K562 (cell line): ENCODE measurements around the gene SUMO3. TPM values are rescaled to one million over a fixed set of nuclear protein-coding genes. Genes with fewer than 3 reads are reported as not detected.

Experiments
- ATAC-seq: fragments of 200-7000 bp; cut with Tn5 transposase; 3 replicates; pipeline ENCODE4 v1.9.1; 2020; ENCODE audit warnings: moderate library complexity
- BruUV-seq: library from RNA; stranded (reverse); fragments of 400-500 nt; replicated peaks from 2 replicates; lab custom pipeline; 2021; lab: Mats Ljungman, UMichigan
- CTCF ChIA-PET: fragments of 300-600 bp; formaldehyde crosslinking; extraction: SDS; loops from one replicate; lab custom pipeline; 2021; ENCODE audit warnings: low intra/inter-chr PET ratio; lab: Yijun Ruan, JAX
- POLR2A ChIA-PET: fragments of 300-600, 350-650 bp; sonication (Branson Sonifier 250); formaldehyde crosslinking; extraction: SDS; loops from one replicate; lab custom pipeline; 2021; ENCODE audit warnings: antibody characterized with exemption, inconsistent platforms; lab: Yijun Ruan, JAX
- DNase-seq, 4 experiments: peaks; one replicate each; pipeline versions ENCODE4 v3.0.0 to v3.0.0-alpha.2; 2011 to 2018; ENCODE audit warnings: low spot score in 3 of 4, mixed read lengths in 3 of 4; ENCODE audit errors: extremely low read depth in 1 of 4
- FAIRE-seq: peaks from 2 replicates; lab custom pipeline; 2011; peaks lifted over from hg19 to GRCh38; lab: Jason Lieb, UNC
- H2AFZ ChIP-seq: 2 replicates; pipeline ENCODE4 v1.6.0; 2011; ENCODE audit warnings: low read depth, low read length, control low read depth, inconsistent platforms
- H3K27ac ChIP-seq: fragments of 200-600 bp; 3 replicates; pipeline ENCODE4 v1.8.0; 2011; ENCODE audit warnings: low read depth, mild to moderate bottlenecking, control low read depth, inconsistent platforms, low read length, moderate library complexity, mixed read lengths; ENCODE audit errors: extremely low read depth
- H3K27me3 ChIP-seq, 2 experiments: fragments of 300-600 bp in 1 of 2; 2 replicates in 1 of 2; 3 replicates in 1 of 2; pipeline versions ENCODE4 v1.6.0 to v1.8.0; 2011; ENCODE audit warnings: inconsistent platforms in 2 of 2, low read length in 2 of 2, mild to moderate bottlenecking in 1 of 2, mixed read lengths in 1 of 2, moderate library complexity in 1 of 2; ENCODE audit not compliant: control insufficient read depth in 2 of 2, insufficient read depth in 2 of 2
- H3K36me3 ChIP-seq: fragments of 300-600 bp; 3 replicates; pipeline ENCODE4 v1.8.0; 2011; ENCODE audit warnings: mild to moderate bottlenecking, low read length, inconsistent platforms; ENCODE audit not compliant: control insufficient read depth, insufficient read depth
- H3K4me1 ChIP-seq, 2 experiments: fragments of 200-600 bp in 1 of 2; replicated peaks in 1 of 2; 2 replicates in 1 of 2; 3 replicates in 1 of 2; pipeline versions ENCODE4 v1.5.1 to v1.8.0; 2011; ENCODE audit warnings: inconsistent platforms in 2 of 2, low read length in 2 of 2, mild to moderate bottlenecking in 1 of 2, mixed read lengths in 1 of 2, moderate library complexity in 1 of 2; ENCODE audit not compliant: control insufficient read depth in 2 of 2, insufficient read depth in 2 of 2
- H3K4me2 ChIP-seq: 2 replicates; pipeline ENCODE4 v1.6.1; 2011; ENCODE audit warnings: low read length, control low read depth, inconsistent platforms, mixed read lengths; ENCODE audit not compliant: insufficient read depth
- H3K4me3 ChIP-seq: fragments of 200-600 bp; sonication (generic), shearing (Covaris generic); 2 replicates; pipeline ENCODE4 v1.5.1; 2016; ENCODE audit warnings: control low read depth, inconsistent platforms
- H3K79me2 ChIP-seq: fragments of 200-600 bp; 3 replicates; pipeline ENCODE4 v1.8.0; 2011; ENCODE audit warnings: low read length, inconsistent platforms; ENCODE audit not compliant: control insufficient read depth, insufficient read depth
- H3K9ac ChIP-seq, 2 experiments: 2 replicates each; pipeline versions ENCODE4 v1.6.0 to v1.6.1; 2011; ENCODE audit warnings: low read depth in 2 of 2, low read length in 2 of 2, control low read depth in 1 of 2, inconsistent platforms in 1 of 2, mild to moderate bottlenecking in 1 of 2, mixed read lengths in 1 of 2; ENCODE audit not compliant: insufficient read depth in 1 of 2
- H3K9me1 ChIP-seq: one replicate; pipeline ENCODE4 v1.6.0; 2011; ENCODE audit warnings: inconsistent platforms, mild to moderate bottlenecking, low read length, moderate library complexity; ENCODE audit not compliant: control insufficient read depth, insufficient read depth
- H3K9me3 ChIP-seq: replicated peaks from 2 replicates; pipeline ENCODE4 v1.5.1; 2011; ENCODE audit warnings: low read depth, low read length, inconsistent platforms; ENCODE audit not compliant: control insufficient read depth, insufficient read depth
- H4K20me1 ChIP-seq: replicated peaks from 2 replicates; pipeline ENCODE4 v1.6.1; 2011; ENCODE audit warnings: low read length, inconsistent platforms, mixed read lengths; ENCODE audit not compliant: control insufficient read depth, insufficient read depth
- HDAC6 ChIP-seq: IDR thresholded peaks from 2 replicates; pipeline ENCODE4 v1.6.1; 2012; ENCODE audit warnings: low read depth, mild to moderate bottlenecking, control low read depth, inconsistent platforms, low read length, moderate library complexity
- POLR2G ChIP-seq: fragments of 200-400 bp; formaldehyde crosslinking; IDR thresholded peaks from 2 replicates; pipeline ENCODE4 v1.6.1; 2017; ENCODE audit warnings: low read depth, mild to moderate bottlenecking, antibody characterized with exemption, low read length, moderate library complexity
- SMC3 ChIP-seq: conservative IDR thresholded peaks from 2 replicates; pipeline ENCODE4 v1.6.1; 2011; ENCODE audit warnings: low read depth, low read length, improper control_type of control experiment; ENCODE audit not compliant: insufficient read depth
- WGBS: fragments of 100-300 bp; shearing (Covaris generic); methylation state at CpG from one replicate; pipeline ENCODE4 v1.1.6; 2016; ENCODE audit warnings: low coverage, mixed read lengths; ENCODE audit not compliant: insufficient coverage; ENCODE audit errors: missing lambda C conversion rate; 5-methylcytosine and 5-hydroxymethylcytosine counted together
- in situ Hi-C: fragments of 300-500 bp; cut with MboI; formaldehyde crosslinking; loops from 4 replicates; pipeline ENCODE4 v1.15.0; 2018; ENCODE audit warnings: inconsistent platforms, mixed read lengths
- intact Hi-C: fragments of 100-400 bp; cut with micrococcal nuclease; formaldehyde crosslinking; loops from 2 replicates; pipeline ENCODE4 v1.14.2; 2022
- polyA plus RNA-seq, 8 experiments: library from polyadenylated mRNA; depleted of rRNA in 4 of 8; stranded (reverse) in 5 of 8; unstranded in 3 of 8; fragments of >200 nt; fragmentation: Nextera tagmentation in 2 of 8; fragmentation: Illumina TruSeq in 1 of 8; extraction: Ambion mirVana in 2 of 8; extraction: Trizol in 1 of 8; gene quantifications; 2 replicates each; pipeline versions ENCODE4 v1.2.1 to v1.2.3, GENCODE V29; 2011 to 2014; ENCODE audit warnings: inconsistent platforms in 1 of 8, missing spikeins in 1 of 8
- total RNA-seq, 7 experiments: library from RNA; depleted of rRNA in 6 of 7; stranded (reverse); fragments of >200 nt in 6 of 7; fragmentation: Illumina TruSeq in 2 of 7; extraction: Trizol in 2 of 7; gene quantifications; 2 replicates each; pipeline versions ENCODE4 v1.2.1 to v1.2.3, GENCODE V29; 2011 to 2021; ENCODE audit warnings: low replicate concordance in 1 of 7

The SUMO3 gene
- total and polyA plus RNA-seq, 9 of the 15 experiments (the other 6 are each of a cell fraction or from before 2014, with no cell fraction given) = 13.9 to 143 (median 113) TPM

GRCh38 chr21:44785620-44786335, 32.1 kb downstream of the SUMO3 start:
- Histone ChIP-seq H3K4me3 (no peak overlapping the region), H3K9me1 (no peaks in the 10 kb centered on the region), H3K27ac (no peak overlapping the region), H3K79me2 (peaks cover 88% of the 10 kb centered on the region), H3K4me2 (no peak overlapping the region), H3K36me3 (peaks cover 82% of the 10 kb centered on the region), H3K9ac (no peak overlapping the region), H2AFZ (no peak overlapping the region), H3K9me3 (no peaks in the 10 kb centered on the region), H3K27me3 (no peaks in the 10 kb centered on the region), H3K4me1 (peaks cover 0 to 4% of the 10 kb centered on the region in 2 experiments; a peak in 1 of 5 replicates), H4K20me1 (peaks cover 19% of the 10 kb centered on the region)
- ATAC-seq = no peak
- intact Hi-C loops (no loop called here), in situ Hi-C loops (no loop called here)
- ChIA-PET CTCF (no interaction called here), POLR2A (no interaction called here)
- 89% methylated on average over 13 of the region's 13 CpGs for WGBS
- no peak for DNase-seq
- no TSS peak for BruUV-seq
- TF ChIP-seq SMC3 = no peak
- FAIRE-seq = no peak

- Histone ChIP-seq H3K4me1 (peaks cover 0 to 5% of the 10 kb centered on the region in 2 experiments; a peak in 1 of 5 replicates), H4K20me1 (peaks cover 22% of the 10 kb centered on the region), H3K4me2 (no peak overlapping the region), H3K79me2 (peaks cover 88% of the 10 kb centered on the region), H3K4me3 (no peak overlapping the region), H3K9me3 (no peaks in the 10 kb centered on the region), H3K27ac (no peak overlapping the region), H3K9ac (no peak overlapping the region; a peak in 1 of 4 replicates), H2AFZ (no peak overlapping the region), H3K9me1 (no peaks in the 10 kb centered on the region), H3K27me3 (no peaks in the 10 kb centered on the region), H3K36me3 (peaks cover 82% of the 10 kb centered on the region)
- TF ChIP-seq HDAC6 (no peak), POLR2G (0 out of 2 replicates have a peak, but pooled peaks have one; percentile 17)
- CTCF ChIA-PET = no interaction called here
- POLR2A ChIA-PET = interaction anchor here (0.6 kb wide), 1 partner anchor 17 kb away, joined by 3 read pairs; no protein-coding TSS in a partner anchor
- intact Hi-C loops (no loop called here), in situ Hi-C loops (no loop called here)
- no peak for ATAC-seq
- WGBS = 93% methylated on average over 6 of the region's 6 CpGs
- DNase-seq = no peak
- FAIRE-seq = no peak
- no TSS peak for BruUV-seq
Observed at GRCh38 chr21:44784810-44785209, 33.1 kb downstream of the SUMO3 start.
